ENCODE results near the gene SEPSECS.

DNA sequence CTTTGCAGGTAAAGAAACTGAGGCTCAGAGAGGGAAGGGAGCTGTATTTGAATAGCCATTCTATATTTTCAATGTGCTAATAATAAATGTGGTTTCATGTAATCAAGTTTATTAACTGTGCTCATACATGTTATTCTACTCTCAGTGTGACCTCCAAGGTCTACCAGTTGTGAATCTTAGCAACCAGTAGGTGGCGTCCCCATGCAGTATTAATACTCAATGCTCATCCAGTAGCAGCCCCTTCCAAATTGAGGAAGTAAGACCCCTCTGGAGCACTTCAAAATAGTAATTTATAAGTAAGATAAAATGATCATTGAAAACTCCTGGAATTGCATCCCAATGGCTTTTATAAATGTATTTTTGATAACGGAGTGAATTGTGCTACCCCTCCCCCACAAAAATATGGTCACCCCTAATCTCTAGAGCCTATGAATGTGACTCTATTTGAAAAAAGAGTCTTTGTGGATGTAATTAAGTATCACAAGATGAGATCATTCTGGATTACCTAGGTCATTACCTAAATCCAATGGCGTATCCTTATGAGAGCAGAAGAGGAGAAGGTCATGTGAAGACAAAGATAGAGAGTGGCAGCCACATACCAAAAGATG lies 20.4 kb upstream of the SEPSECS start:
- TF ChIP-seq, protein P1, sequence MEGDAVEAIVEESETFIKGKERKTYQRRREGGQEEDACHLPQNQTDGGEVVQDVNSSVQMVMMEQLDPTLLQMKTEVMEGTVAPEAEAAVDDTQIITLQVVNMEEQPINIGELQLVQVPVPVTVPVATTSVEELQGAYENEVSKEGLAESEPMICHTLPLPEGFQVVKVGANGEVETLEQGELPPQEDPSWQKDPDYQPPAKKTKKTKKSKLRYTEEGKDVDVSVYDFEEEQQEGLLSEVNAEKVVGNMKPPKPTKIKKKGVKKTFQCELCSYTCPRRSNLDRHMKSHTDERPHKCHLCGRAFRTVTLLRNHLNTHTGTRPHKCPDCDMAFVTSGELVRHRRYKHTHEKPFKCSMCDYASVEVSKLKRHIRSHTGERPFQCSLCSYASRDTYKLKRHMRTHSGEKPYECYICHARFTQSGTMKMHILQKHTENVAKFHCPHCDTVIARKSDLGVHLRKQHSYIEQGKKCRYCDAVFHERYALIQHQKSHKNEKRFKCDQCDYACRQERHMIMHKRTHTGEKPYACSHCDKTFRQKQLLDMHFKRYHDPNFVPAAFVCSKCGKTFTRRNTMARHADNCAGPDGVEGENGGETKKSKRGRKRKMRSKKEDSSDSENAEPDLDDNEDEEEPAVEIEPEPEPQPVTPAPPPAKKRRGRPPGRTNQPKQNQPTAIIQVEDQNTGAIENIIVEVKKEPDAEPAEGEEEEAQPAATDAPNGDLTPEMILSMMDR (IDR thresholded peaks at IDR 0.05 in 2 of 3, conservative IDR thresholded peaks at IDR 0.05 in 1 of 3; ENCODE audit: insufficient read depth in 2 of 3, low read depth in 1 of 3, low read length in 3 of 3): peak; percentile 65 to 76 (median 68)
- TF ChIP-seq ZFP36 (IDR thresholded peaks at IDR 0.05; ENCODE audit: low read depth, low read length, partially characterized antibody) (no peak), NUFIP1 (IDR thresholded peaks at IDR 0.05; ENCODE audit: partially characterized antibody) (no peak), EP300 (IDR thresholded peaks at IDR 0.05; ENCODE audit: low read length) (no peak), SIX5 (IDR thresholded peaks at IDR 0.05; ENCODE audit: borderline replicate concordance in 1 of 2, insufficient read depth in 1 of 2, low read depth in 1 of 2, low read length in 2 of 2) (no peak)
- TF ChIP-seq, protein P2, sequence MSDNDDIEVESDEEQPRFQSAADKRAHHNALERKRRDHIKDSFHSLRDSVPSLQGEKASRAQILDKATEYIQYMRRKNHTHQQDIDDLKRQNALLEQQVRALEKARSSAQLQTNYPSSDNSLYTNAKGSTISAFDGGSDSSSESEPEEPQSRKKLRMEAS (CRISPR knock-in tag; IDR thresholded peaks at IDR 0.05): no peak
- TF ChIP-seq, protein P3, sequence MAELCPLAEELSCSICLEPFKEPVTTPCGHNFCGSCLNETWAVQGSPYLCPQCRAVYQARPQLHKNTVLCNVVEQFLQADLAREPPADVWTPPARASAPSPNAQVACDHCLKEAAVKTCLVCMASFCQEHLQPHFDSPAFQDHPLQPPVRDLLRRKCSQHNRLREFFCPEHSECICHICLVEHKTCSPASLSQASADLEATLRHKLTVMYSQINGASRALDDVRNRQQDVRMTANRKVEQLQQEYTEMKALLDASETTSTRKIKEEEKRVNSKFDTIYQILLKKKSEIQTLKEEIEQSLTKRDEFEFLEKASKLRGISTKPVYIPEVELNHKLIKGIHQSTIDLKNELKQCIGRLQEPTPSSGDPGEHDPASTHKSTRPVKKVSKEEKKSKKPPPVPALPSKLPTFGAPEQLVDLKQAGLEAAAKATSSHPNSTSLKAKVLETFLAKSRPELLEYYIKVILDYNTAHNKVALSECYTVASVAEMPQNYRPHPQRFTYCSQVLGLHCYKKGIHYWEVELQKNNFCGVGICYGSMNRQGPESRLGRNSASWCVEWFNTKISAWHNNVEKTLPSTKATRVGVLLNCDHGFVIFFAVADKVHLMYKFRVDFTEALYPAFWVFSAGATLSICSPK (IDR thresholded peaks at IDR 0.05; ENCODE audit: borderline replicate concordance): no peak
- TF ChIP-seq, protein P4, sequence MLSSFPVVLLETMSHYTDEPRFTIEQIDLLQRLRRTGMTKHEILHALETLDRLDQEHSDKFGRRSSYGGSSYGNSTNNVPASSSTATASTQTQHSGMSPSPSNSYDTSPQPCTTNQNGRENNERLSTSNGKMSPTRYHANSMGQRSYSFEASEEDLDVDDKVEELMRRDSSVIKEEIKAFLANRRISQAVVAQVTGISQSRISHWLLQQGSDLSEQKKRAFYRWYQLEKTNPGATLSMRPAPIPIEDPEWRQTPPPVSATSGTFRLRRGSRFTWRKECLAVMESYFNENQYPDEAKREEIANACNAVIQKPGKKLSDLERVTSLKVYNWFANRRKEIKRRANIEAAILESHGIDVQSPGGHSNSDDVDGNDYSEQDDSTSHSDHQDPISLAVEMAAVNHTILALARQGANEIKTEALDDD (IDR thresholded peaks at IDR 0.05): no peak
- TF ChIP-seq, protein P5, sequence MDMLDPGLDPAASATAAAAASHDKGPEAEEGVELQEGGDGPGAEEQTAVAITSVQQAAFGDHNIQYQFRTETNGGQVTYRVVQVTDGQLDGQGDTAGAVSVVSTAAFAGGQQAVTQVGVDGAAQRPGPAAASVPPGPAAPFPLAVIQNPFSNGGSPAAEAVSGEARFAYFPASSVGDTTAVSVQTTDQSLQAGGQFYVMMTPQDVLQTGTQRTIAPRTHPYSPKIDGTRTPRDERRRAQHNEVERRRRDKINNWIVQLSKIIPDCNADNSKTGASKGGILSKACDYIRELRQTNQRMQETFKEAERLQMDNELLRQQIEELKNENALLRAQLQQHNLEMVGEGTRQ (CRISPR knock-in tag; IDR thresholded peaks at IDR 0.05): no peak
